Measurements from ENCODE around the gene ASAP2.

Gene ASAP2

DNA sequence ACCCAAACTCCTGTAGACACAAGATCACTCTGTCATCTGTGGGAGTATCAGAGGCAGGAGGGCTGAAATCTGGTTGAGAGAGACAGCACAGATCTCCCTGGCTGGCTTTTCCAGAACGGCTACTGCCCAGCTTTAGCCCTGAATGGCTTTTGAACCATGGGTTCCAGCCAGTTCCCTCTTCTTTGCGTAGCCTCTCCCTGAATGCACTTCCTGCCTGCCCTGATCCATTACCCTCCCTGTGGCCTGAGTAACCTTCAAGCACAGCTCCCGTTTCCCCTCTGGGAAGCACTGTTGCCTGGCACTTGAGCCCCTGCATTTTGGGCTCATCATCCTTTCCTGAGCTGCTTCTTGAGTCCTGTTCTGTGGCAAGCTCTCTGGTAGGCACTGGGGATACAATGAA, 68.8 kb downstream of the ASAP2 start:
- DNase-seq (no peak), ATAC-seq (ENCODE audit: insufficient read depth, low read depth) (no peak)
- Histone ChIP-seq H3K27me3 (ENCODE audit: insufficient read depth, low read length, poor library complexity) (no peaks in the 10 kb centered on the region), H3K79me2 (ENCODE audit: insufficient read depth, low read length) (peaks cover 12% of the 10 kb centered on the region; the same call in 1 of the 2 replicates), H3K36me3 (ENCODE audit: insufficient read depth, low read length) (peaks cover 7% of the 10 kb centered on the region; the same call in 1 of the 2 replicates), H3K9me3 (ENCODE audit: insufficient read depth, low read length, severe bottlenecking) (no peaks in the 10 kb centered on the region), H3K9ac (ENCODE audit: low read depth, low read length) (no peak overlapping the region), H3K4me1 (ENCODE audit: insufficient read depth, low read length) (no peaks in the 10 kb centered on the region), H3K27ac (ENCODE audit: low read length) (no peak overlapping the region), H2AFZ (ENCODE audit: low read depth, low read length) (no peak overlapping the region), H3K4me3 (ENCODE audit: low read depth in 1 of 2, low read length in 2 of 2) (no peak overlapping the region), H3K4me2 (ENCODE audit: insufficient read depth, low read length) (no peak overlapping the region), H4K20me1 (ENCODE audit: insufficient read depth, low read length) (peaks cover 6% of the 10 kb centered on the region; the same call in 1 of the 2 replicates)
- TF ChIP-seq EZH2 (IDR thresholded peaks at IDR 0.05; ENCODE audit: borderline replicate concordance, low read depth, low read length, severe bottlenecking) (no peak), CTCF (IDR thresholded peaks at IDR 0.05; ENCODE audit: borderline replicate concordance, extremely low read depth, low read length, poor library complexity, severe bottlenecking) (no peak)

DNA sequence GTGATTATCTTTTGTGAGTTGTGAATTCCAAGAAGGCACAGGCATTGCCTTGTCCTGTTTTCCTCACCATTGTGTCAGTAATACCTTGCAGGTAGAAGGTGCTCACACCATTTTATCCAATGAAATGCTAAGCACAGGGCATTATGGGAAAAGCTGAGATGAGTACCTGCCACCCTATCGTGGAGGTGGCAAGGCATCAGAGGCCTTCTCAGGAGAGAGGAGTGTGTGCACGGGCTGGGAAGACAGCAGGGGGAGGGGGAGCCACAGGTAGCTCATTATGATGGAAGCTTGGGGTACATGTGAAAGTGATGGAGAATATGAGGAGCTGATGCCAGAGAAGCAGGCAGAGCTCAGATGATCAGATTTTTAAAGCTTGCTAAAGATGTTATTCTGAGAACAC, 69.5 kb downstream of the ASAP2 start:
- no peak for ATAC-seq (ENCODE audit: insufficient read depth, low read depth)
- H3K36me3 ChIP-seq (ENCODE audit: insufficient read depth, low read length) = peaks cover 7% of the 10 kb centered on the region; the same call in 1 of the 2 replicates
- no peak overlapping the region for H3K4me3 ChIP-seq (ENCODE audit: low read depth in 1 of 2, low read length in 2 of 2)
- TF ChIP-seq EZH2 (IDR thresholded peaks at IDR 0.05; ENCODE audit: borderline replicate concordance, low read depth, low read length, severe bottlenecking) (no peak), CTCF (IDR thresholded peaks at IDR 0.05; ENCODE audit: borderline replicate concordance, extremely low read depth, low read length, poor library complexity, severe bottlenecking) (no peak)
- H3K9me3 ChIP-seq (ENCODE audit: insufficient read depth, low read length, severe bottlenecking) = no peaks in the 10 kb centered on the region
- H3K79me2 ChIP-seq (ENCODE audit: insufficient read depth, low read length) = peaks cover 12% of the 10 kb centered on the region; the same call in 1 of the 2 replicates
- H3K4me1 ChIP-seq (ENCODE audit: insufficient read depth, low read length) = no peaks in the 10 kb centered on the region
- no peaks in the 10 kb centered on the region for H3K27me3 ChIP-seq (ENCODE audit: insufficient read depth, low read length, poor library complexity)
- no peak overlapping the region for H3K9ac ChIP-seq (ENCODE audit: low read depth, low read length)
- no peak overlapping the region for H2AFZ ChIP-seq (ENCODE audit: low read depth, low read length)
- H3K4me2 ChIP-seq (ENCODE audit: insufficient read depth, low read length) = no peak overlapping the region
- DNase-seq = no peak
- H4K20me1 ChIP-seq (ENCODE audit: insufficient read depth, low read length) = peaks cover 6% of the 10 kb centered on the region; the same call in 1 of the 2 replicates
- no peak overlapping the region for H3K27ac ChIP-seq (ENCODE audit: low read length)

DNA sequence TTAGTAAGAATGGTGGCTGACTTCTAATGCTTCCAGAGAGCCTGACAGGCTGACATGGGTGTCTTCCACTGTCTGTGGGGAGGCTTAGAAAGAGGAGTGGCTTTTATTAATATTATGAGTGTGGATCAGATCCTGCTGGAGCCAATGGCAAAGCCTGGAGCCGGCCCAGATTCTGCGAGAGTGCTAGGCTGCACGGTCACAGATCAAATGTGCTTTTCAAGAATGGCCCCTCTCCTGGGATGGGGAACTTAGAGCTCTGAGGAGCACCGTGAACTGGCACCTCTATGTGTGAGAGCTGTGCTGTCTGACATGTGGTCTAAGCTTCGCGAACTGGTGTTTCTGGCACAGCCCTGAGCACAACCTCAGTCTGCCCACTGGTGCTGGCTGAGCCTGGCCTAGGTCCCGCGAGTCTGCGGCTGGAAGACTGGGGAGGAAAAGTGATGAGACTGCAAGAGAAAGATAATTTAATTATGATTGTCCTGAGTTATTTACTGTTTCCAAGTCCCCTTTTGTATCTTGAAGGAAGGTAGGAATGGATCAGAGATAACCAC, 70.4 kb downstream of the ASAP2 start:
- peaks cover 6% of the 10 kb centered on the region; the same call in 1 of the 2 replicates for H4K20me1 ChIP-seq (ENCODE audit: insufficient read depth, low read length)
- TF ChIP-seq CTCF (IDR thresholded peaks at IDR 0.05; ENCODE audit: borderline replicate concordance, extremely low read depth, low read length, poor library complexity, severe bottlenecking) = no peak
- TF ChIP-seq EZH2 (IDR thresholded peaks at IDR 0.05; ENCODE audit: borderline replicate concordance, low read depth, low read length, severe bottlenecking) = no peak
- H3K79me2 ChIP-seq (ENCODE audit: insufficient read depth, low read length) = peaks cover 9% of the 10 kb centered on the region; the same call in 1 of the 2 replicates
- no peak overlapping the region for H3K27ac ChIP-seq (ENCODE audit: low read length)
- ATAC-seq (ENCODE audit: insufficient read depth, low read depth) (no peak), DNase-seq (no peak)
- H3K9me3 ChIP-seq (ENCODE audit: insufficient read depth, low read length, severe bottlenecking) = no peaks in the 10 kb centered on the region
- no peak overlapping the region for H2AFZ ChIP-seq (ENCODE audit: low read depth, low read length)
- H3K9ac ChIP-seq (ENCODE audit: low read depth, low read length) = no peak overlapping the region
- H3K27me3 ChIP-seq (ENCODE audit: insufficient read depth, low read length, poor library complexity) = no peaks in the 10 kb centered on the region
- H3K4me1 ChIP-seq (ENCODE audit: insufficient read depth, low read length) = no peaks in the 10 kb centered on the region
- H3K36me3 ChIP-seq (ENCODE audit: insufficient read depth, low read length) = peaks cover 7% of the 10 kb centered on the region; the same call in 1 of the 2 replicates
- no peak overlapping the region for H3K4me3 ChIP-seq (ENCODE audit: low read depth in 1 of 2, low read length in 2 of 2)
- no peak overlapping the region for H3K4me2 ChIP-seq (ENCODE audit: insufficient read depth, low read length)
